HL-60 (cell line): ENCODE data around the gene NXPH4.

ENCODE experiments used
- CTCF ChIP-seq: IDR thresholded peaks from one replicate; pipeline ENCODE4 v1.5.1; 2011; ENCODE audit warnings: low read length, control low read depth, inconsistent platforms; ENCODE audit not compliant: insufficient read depth
- GABPA ChIP-seq: IDR thresholded peaks from 2 replicates; pipeline ENCODE4 v1.6.1; 2012; ENCODE audit warnings: low read depth
- POLR2AphosphoS5 ChIP-seq: IDR thresholded peaks from 2 replicates; pipeline ENCODE4 v1.6.1; 2012; ENCODE audit warnings: low read depth
- REST ChIP-seq: IDR thresholded peaks from 2 replicates; pipeline ENCODE4 v1.6.1; 2012; ENCODE audit warnings: low read depth; ENCODE audit not compliant: insufficient replicate concordance
- SPI1 ChIP-seq: IDR thresholded peaks from 2 replicates; pipeline ENCODE4 v1.6.1; 2012; ENCODE audit warnings: low read depth, mild to moderate bottlenecking, borderline replicate concordance

- no peak for TF ChIP-seq CTCF
- TF ChIP-seq GABPA: no peak
- TF ChIP-seq POLR2AphosphoS5: no peak
- TF ChIP-seq REST: no peak
- peak; percentile 31; the same call in 1 of the 2 replicates for TF ChIP-seq SPI1
Observed at GRCh38 chr12:57169969-57170368, 46.6 kb upstream of the NXPH4 start.
